CD4-positive, alpha-beta memory T cell (primary cell): ENCODE data around the gene AGPAT4. TPM values are rescaled to one million over a fixed set of nuclear protein-coding genes. Genes with fewer than 3 reads are reported as not detected.

ENCODE experiments used
- CTCF ChIA-PET: fragments of 350-600 bp; sonication (Branson Sonifier 250); formaldehyde crosslinking; loops from one replicate; lab custom pipeline; 2021; ENCODE audit warnings: inconsistent platforms; ENCODE audit not compliant: partially characterized antibody; lab: Charles Lee
- POLR2A ChIA-PET: fragments of 350-600 bp; sonication (Branson Sonifier 250); formaldehyde crosslinking; loops from one replicate; lab custom pipeline; 2021; ENCODE audit not compliant: partially characterized antibody; lab: Charles Lee
- DNase-seq, 5 donors: peaks; one replicate each; pipeline versions ENCODE4 v3.0.0 to v3.0.0-alpha.2; 2020 to 2022; ENCODE audit warnings: mixed read lengths in 1 of 5
- H3K27ac ChIP-seq: one replicate; pipeline ENCODE4 v1.7.0; 2013; ENCODE audit warnings: low read depth, low read length
- H3K27me3 ChIP-seq: 2 replicates; pipeline ENCODE4 v1.7.0; 2013; ENCODE audit warnings: mild to moderate bottlenecking, low read length, moderate library complexity; ENCODE audit not compliant: insufficient read depth
- H3K36me3 ChIP-seq: 2 replicates; pipeline ENCODE4 v1.7.0; 2013; ENCODE audit warnings: mild to moderate bottlenecking, low read length, moderate library complexity; ENCODE audit not compliant: insufficient read depth
- H3K4me1 ChIP-seq: 2 replicates; pipeline ENCODE4 v1.7.0; 2013; ENCODE audit warnings: mild to moderate bottlenecking, low read length, moderate library complexity; ENCODE audit not compliant: insufficient read depth
- H3K4me3 ChIP-seq, 2 donors: one replicate each; pipeline ENCODE4 v1.7.0; 2013; ENCODE audit warnings: low read length in 2 of 2, mild to moderate bottlenecking in 1 of 2
- H3K9me3 ChIP-seq, 2 donors: one replicate each; pipeline ENCODE4 v1.7.0; 2013; ENCODE audit warnings: low read length in 2 of 2, control low read depth in 1 of 2; ENCODE audit not compliant: control insufficient read depth in 1 of 2
- H3K27ac Mint-ChIP-seq, 7 donors: one replicate each; pipeline ENCODE4 v1.8.0; 2020 to 2021; ENCODE audit warnings: mixed read lengths in 7 of 7, mild to moderate bottlenecking in 6 of 7, inconsistent platforms in 3 of 7, moderate library complexity in 3 of 7
- H3K27me3 Mint-ChIP-seq, 2 donors: one replicate each; pipeline ENCODE4 v1.8.0; 2020 to 2021; ENCODE audit warnings: mixed read lengths in 2 of 2
- H3K36me3 Mint-ChIP-seq, 2 donors: one replicate each; pipeline ENCODE4 v1.8.0; 2020 to 2021; ENCODE audit warnings: mixed read lengths in 2 of 2, inconsistent platforms in 1 of 2, mild to moderate bottlenecking in 1 of 2
- H3K4me1 Mint-ChIP-seq, 4 donors: one replicate each; pipeline ENCODE4 v1.8.0; 2020 to 2021; ENCODE audit warnings: mixed read lengths in 4 of 4, mild to moderate bottlenecking in 1 of 4
- H3K4me3 Mint-ChIP-seq, 8 donors: one replicate each; pipeline ENCODE4 v1.8.0; 2020 to 2021; ENCODE audit warnings: mixed read lengths in 8 of 8, mild to moderate bottlenecking in 7 of 8, moderate library complexity in 6 of 8, inconsistent platforms in 3 of 8
- H3K9me3 Mint-ChIP-seq, 8 donors: one replicate each; pipeline ENCODE4 v1.8.0; 2020 to 2021; ENCODE audit warnings: mixed read lengths in 8 of 8, mild to moderate bottlenecking in 5 of 8, inconsistent platforms in 3 of 8, moderate library complexity in 1 of 8
- intact Hi-C: fragments of 100-400 bp; cut with micrococcal nuclease; formaldehyde crosslinking; loops from one replicate; pipeline ENCODE4 v1.15.1; 2023
- polyA plus RNA-seq, 2 donors: library from polyadenylated mRNA; unstranded; fragments of 300-500 nt; fragmentation: Illumina TruSeq; gene quantifications; one replicate each; pipeline ENCODE4 v1.2.3, GENCODE V29; 2021
- total RNA-seq, 2 experiments: library from RNA; stranded (reverse); gene quantifications; one replicate each; pipeline ENCODE4 v1.2.3, GENCODE V29; 2021

Gene AGPAT4
- total and polyA plus RNA-seq, 4 experiments from 2014 or later: 3.6 to 6.9 (median 4.1) TPM

- Histone ChIP-seq H3K4me1 (no peaks in the 10 kb centered on the region), H3K27ac (no peak overlapping the region), H3K36me3 (no peaks in the 10 kb centered on the region), H3K27me3 (no peaks in the 10 kb centered on the region), H3K4me3 (no peak overlapping the region), H3K9me3 (no peaks in the 10 kb centered on the region)
- intact Hi-C loops: no loop called here
- H3K9me3 Mint-ChIP-seq: peaks cover 0 to 12% (median 2%) of the 10 kb centered on the region in 8 donors
- POLR2A ChIA-PET: no interaction called here
- no peak for DNase-seq
- CTCF ChIA-PET: no interaction called here
- H3K36me3 Mint-ChIP-seq: peaks cover 26 to 55% of the 10 kb centered on the region in 2 donors
- no peak overlapping the region for H3K4me3 Mint-ChIP-seq
- no peaks in the 10 kb centered on the region for H3K27me3 Mint-ChIP-seq
- H3K4me1 Mint-ChIP-seq: peaks cover 0 to 4% (median 0%) of the 10 kb centered on the region in 4 donors
- H3K27ac Mint-ChIP-seq: no peak overlapping the region
Observed at GRCh38 chr6:161216616-161217205, 57.1 kb downstream of the AGPAT4 start.

- no peak overlapping the region for H3K4me3 Mint-ChIP-seq
- Histone ChIP-seq H3K4me3 (no peak overlapping the region), H3K27me3 (no peaks in the 10 kb centered on the region), H3K4me1 (no peaks in the 10 kb centered on the region), H3K9me3 (no peaks in the 10 kb centered on the region), H3K36me3 (no peaks in the 10 kb centered on the region), H3K27ac (no peak overlapping the region)
- POLR2A ChIA-PET: no interaction called here
- CTCF ChIA-PET: interaction anchor here (1.0 kb wide), 1 partner anchor 155 kb away, joined by 3 read pairs; no protein-coding TSS in a partner anchor
- H3K4me1 Mint-ChIP-seq: peaks cover 0 to 4% (median 0%) of the 10 kb centered on the region in 4 donors
- intact Hi-C loops: no loop called here
- no peak overlapping the region for H3K27ac Mint-ChIP-seq
- no peaks in the 10 kb centered on the region for H3K27me3 Mint-ChIP-seq
- peaks cover 0 to 18% (median 7%) of the 10 kb centered on the region in 8 donors for H3K9me3 Mint-ChIP-seq
- no peak for DNase-seq
- H3K36me3 Mint-ChIP-seq: peaks cover 26 to 57% of the 10 kb centered on the region in 2 donors
Observed at GRCh38 chr6:161215876-161216615, 57.8 kb downstream of the AGPAT4 start.

- CTCF ChIA-PET: interaction anchor here (0.9 to 1.0 kb wide), 2 partner anchors 156 to 285 kb away, joined by 3 read pairs; no protein-coding TSS in a partner anchor
- H3K4me3 Mint-ChIP-seq: no peak overlapping the region
- POLR2A ChIA-PET: no interaction called here
Observed at GRCh38 chr6:161215193-161215592, 58.7 kb downstream of the AGPAT4 start.

GRCh38 chr6:161214722-161215121, 59.1 kb downstream of the AGPAT4 start:
- ChIA-PET CTCF (interaction anchor here (0.9 to 1.0 kb wide), 2 partner anchors 156 to 285 kb away, joined by 3 read pairs; no protein-coding TSS in a partner anchor), POLR2A (no interaction called here)
- Mint-ChIP-seq H3K4me1 (peaks cover 0 to 4% (median 0%) of the 10 kb centered on the region in 4 donors), H3K9me3 (peaks cover 0 to 19% (median 7%) of the 10 kb centered on the region in 8 donors), H3K36me3 (peaks cover 26 to 56% of the 10 kb centered on the region in 2 donors), H3K27me3 (no peaks in the 10 kb centered on the region), H3K4me3 (no peak overlapping the region), H3K27ac (no peak overlapping the region)
- H3K27ac ChIP-seq: no peak overlapping the region
- no peaks in the 10 kb centered on the region for H3K4me1 ChIP-seq
- no peaks in the 10 kb centered on the region for H3K27me3 ChIP-seq
- H3K4me3 ChIP-seq: no peak overlapping the region
- H3K9me3 ChIP-seq: no peaks in the 10 kb centered on the region
- intact Hi-C loops: no loop called here
- no peaks in the 10 kb centered on the region for H3K36me3 ChIP-seq
- DNase-seq: no peak

More at GRCh38 chr6:161215193-161215592, 58.7 kb downstream of the AGPAT4 start:
- no peak overlapping the region for H3K4me3 ChIP-seq
- no peak overlapping the region for H3K27ac Mint-ChIP-seq
- H3K4me1 Mint-ChIP-seq: peaks cover 0 to 4% (median 0%) of the 10 kb centered on the region in 4 donors
- no peaks in the 10 kb centered on the region for H3K4me1 ChIP-seq
- peaks cover 0 to 19% (median 7%) of the 10 kb centered on the region in 8 donors for H3K9me3 Mint-ChIP-seq
- H3K9me3 ChIP-seq: no peaks in the 10 kb centered on the region
- H3K27me3 Mint-ChIP-seq: no peaks in the 10 kb centered on the region
- DNase-seq: no peak
- no peaks in the 10 kb centered on the region for H3K36me3 ChIP-seq
- peaks cover 26 to 56% of the 10 kb centered on the region in 2 donors for H3K36me3 Mint-ChIP-seq
- no peaks in the 10 kb centered on the region for H3K27me3 ChIP-seq
- no peak overlapping the region for H3K27ac ChIP-seq
- intact Hi-C loops: no loop called here

GRCh38 chr6:161212902-161213301, 61.0 kb downstream of the AGPAT4 start:
- intact Hi-C loops: no loop called here
- Histone ChIP-seq H3K4me3 (no peak overlapping the region), H3K27me3 (no peaks in the 10 kb centered on the region), H3K4me1 (no peaks in the 10 kb centered on the region), H3K27ac (no peak overlapping the region), H3K9me3 (no peaks in the 10 kb centered on the region), H3K36me3 (no peaks in the 10 kb centered on the region)
- POLR2A ChIA-PET: no interaction called here
- H3K4me3 Mint-ChIP-seq: no peak overlapping the region
- peaks cover 0 to 22% (median 8%) of the 10 kb centered on the region in 8 donors for H3K9me3 Mint-ChIP-seq
- no peak overlapping the region for H3K27ac Mint-ChIP-seq
- DNase-seq: no peak
- CTCF ChIA-PET: no interaction called here
- no peaks in the 10 kb centered on the region for H3K27me3 Mint-ChIP-seq
- peaks cover 0 to 4% (median under 1%) of the 10 kb centered on the region in 4 donors for H3K4me1 Mint-ChIP-seq
- H3K36me3 Mint-ChIP-seq: peaks cover 26 to 62% of the 10 kb centered on the region in 2 donors

- H3K4me1 Mint-ChIP-seq: peaks cover 0 to 8% (median 2%) of the 10 kb centered on the region in 4 donors
- Histone ChIP-seq H3K4me1 (no peaks in the 10 kb centered on the region), H3K27ac (no peak overlapping the region), H3K9me3 (no peaks in the 10 kb centered on the region), H3K27me3 (no peaks in the 10 kb centered on the region), H3K36me3 (no peaks in the 10 kb centered on the region), H3K4me3 (no peak overlapping the region)
- no peak overlapping the region for H3K27ac Mint-ChIP-seq
- intact Hi-C loops: no loop called here
- H3K9me3 Mint-ChIP-seq: peaks cover 0 to 22% (median 8%) of the 10 kb centered on the region in 8 donors
- H3K36me3 Mint-ChIP-seq: peaks cover 22 to 56% of the 10 kb centered on the region in 2 donors
- H3K4me3 Mint-ChIP-seq: no peak overlapping the region
- ChIA-PET CTCF (interaction anchor here (1.1 to 1.3 kb wide), 2 partner anchors 13 to 160 kb away, joined by 3 read pairs; no protein-coding TSS in a partner anchor), POLR2A (no interaction called here)
- DNase-seq: no peak
- H3K27me3 Mint-ChIP-seq: no peaks in the 10 kb centered on the region
Observed at GRCh38 chr6:161211380-161212035, 62.4 kb downstream of the AGPAT4 start.

GRCh38 chr6:161210857-161211256, 63.0 kb downstream of the AGPAT4 start:
- no peaks in the 10 kb centered on the region for H3K9me3 ChIP-seq
- H3K27me3 Mint-ChIP-seq: no peaks in the 10 kb centered on the region
- H3K4me3 Mint-ChIP-seq: no peak overlapping the region
- intact Hi-C loops: no loop called here
- DNase-seq: no peak
- H3K36me3 ChIP-seq: no peaks in the 10 kb centered on the region
- H3K36me3 Mint-ChIP-seq: peaks cover 17 to 50% of the 10 kb centered on the region in 2 donors
- H3K27ac Mint-ChIP-seq: no peak overlapping the region
- no peak overlapping the region for H3K27ac ChIP-seq
- ChIA-PET POLR2A (no interaction called here), CTCF (interaction anchor here (1.1 to 1.3 kb wide), 2 partner anchors 12 to 160 kb away, joined by 3 read pairs; no protein-coding TSS in a partner anchor)
- H3K4me3 ChIP-seq: no peak overlapping the region
- peaks cover 0 to 8% (median 3%) of the 10 kb centered on the region in 4 donors for H3K4me1 Mint-ChIP-seq
- H3K4me1 ChIP-seq: no peaks in the 10 kb centered on the region
- no peaks in the 10 kb centered on the region for H3K27me3 ChIP-seq
- peaks cover 0 to 22% (median 8%) of the 10 kb centered on the region in 8 donors for H3K9me3 Mint-ChIP-seq
